ENCODE measurements around the gene SLC22A3.

DNA sequence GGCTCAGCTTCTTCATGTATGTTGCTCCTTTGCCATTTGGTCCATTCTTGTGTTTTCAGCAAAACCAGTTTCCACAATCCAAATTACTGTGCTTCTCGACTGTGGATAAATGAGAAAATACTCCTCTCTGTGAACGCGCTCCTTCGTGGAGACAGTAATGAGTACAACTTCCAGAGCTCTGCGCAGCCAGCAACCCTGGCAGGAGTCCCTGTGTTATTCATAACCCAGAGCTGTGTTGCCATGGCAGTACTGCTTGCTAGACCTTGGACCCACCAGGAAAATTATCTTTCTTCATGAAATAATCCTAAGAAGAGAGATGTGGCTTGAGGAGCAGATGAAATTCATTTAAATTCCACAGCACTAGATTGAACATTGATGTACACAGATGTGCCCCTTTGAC is 73.7 kb downstream of the SLC22A3 start:
- TF ChIP-seq EZH2 (IDR thresholded peaks at IDR 0.05; ENCODE audit: borderline replicate concordance, insufficient read depth, low read depth, low read length, poor library complexity, severe bottlenecking), result no peak
- TF ChIP-seq, protein P1, sequence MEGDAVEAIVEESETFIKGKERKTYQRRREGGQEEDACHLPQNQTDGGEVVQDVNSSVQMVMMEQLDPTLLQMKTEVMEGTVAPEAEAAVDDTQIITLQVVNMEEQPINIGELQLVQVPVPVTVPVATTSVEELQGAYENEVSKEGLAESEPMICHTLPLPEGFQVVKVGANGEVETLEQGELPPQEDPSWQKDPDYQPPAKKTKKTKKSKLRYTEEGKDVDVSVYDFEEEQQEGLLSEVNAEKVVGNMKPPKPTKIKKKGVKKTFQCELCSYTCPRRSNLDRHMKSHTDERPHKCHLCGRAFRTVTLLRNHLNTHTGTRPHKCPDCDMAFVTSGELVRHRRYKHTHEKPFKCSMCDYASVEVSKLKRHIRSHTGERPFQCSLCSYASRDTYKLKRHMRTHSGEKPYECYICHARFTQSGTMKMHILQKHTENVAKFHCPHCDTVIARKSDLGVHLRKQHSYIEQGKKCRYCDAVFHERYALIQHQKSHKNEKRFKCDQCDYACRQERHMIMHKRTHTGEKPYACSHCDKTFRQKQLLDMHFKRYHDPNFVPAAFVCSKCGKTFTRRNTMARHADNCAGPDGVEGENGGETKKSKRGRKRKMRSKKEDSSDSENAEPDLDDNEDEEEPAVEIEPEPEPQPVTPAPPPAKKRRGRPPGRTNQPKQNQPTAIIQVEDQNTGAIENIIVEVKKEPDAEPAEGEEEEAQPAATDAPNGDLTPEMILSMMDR (IDR thresholded peaks at IDR 0.05), result no peak
